HG03378 (cell line): ENCODE results near the gene SDHAF2.
A peak's percentile ranks its signal among the peaks of the same experiment; 100 is the strongest.
"Not testable (repeated sequence)": the region's sequence is repeated elsewhere in the genome, so short reads cannot be mapped to it uniquely, and the experiment has no call there.

Experiments
- ATAC-seq: cut with Tn5 transposase; IDR thresholded peaks from one replicate; pipeline ENCODE4 v1.9.1; 2021; ENCODE audit warnings: mild to moderate bottlenecking, moderate library complexity; ENCODE audit not compliant: unreplicated experiment

SDHAF2 gene

DNA sequence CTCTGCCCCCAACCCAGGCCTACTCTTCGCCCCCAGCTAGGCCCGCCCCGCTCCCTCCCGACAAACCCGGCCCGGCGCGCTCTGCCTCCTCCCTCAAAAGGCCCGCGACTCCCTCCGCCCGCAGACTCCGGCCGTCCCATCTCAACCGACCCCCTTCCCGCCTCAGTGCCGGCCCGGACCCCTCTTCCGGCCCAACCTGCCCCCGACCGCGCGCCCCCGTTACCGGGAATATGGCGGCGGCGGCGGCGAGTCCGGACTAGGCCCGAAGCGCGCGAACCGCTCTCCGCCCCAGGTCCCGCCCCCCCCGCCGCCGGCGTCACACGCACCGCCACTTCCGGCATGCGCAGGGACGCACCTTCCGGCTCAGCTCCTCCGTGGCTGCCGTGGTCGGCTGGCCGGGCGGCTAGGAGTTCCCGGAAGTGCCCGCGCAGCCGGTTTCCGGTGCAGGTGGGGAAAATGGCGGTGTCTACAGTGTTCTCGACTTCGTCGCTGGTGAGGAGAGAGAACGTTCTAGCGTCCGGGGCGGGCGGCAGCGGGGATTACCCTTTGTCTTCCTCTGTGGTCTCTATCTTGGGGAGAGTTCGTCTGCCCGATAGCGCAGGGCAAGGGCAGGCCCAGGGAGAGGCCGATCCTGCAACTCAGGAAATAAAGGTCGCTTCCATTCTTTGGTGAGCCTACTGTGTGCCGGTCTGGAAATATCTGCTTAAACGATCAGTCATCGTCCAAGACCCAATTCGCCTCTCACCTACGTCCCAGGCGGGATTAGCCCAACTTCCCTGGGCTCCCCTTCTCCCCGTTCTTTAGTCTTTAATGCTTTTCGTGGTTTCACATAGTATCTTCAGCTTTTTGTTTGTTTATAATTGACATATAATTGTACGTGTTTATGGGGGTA, at the start of gene SDHAF2, which contains the start of gene CPSF7:
SDHAF2 (plus strand) TSS at position 434 of the 892 bp plus-strand sequence; CDS start at position 457, 23 bp downstream.
CPSF7 (minus strand) TSS at position 285 of the 892 bp plus-strand sequence. CDS start 740 bp downstream, outside the sequence.
- ATAC-seq, result peak; percentile 74

DNA sequence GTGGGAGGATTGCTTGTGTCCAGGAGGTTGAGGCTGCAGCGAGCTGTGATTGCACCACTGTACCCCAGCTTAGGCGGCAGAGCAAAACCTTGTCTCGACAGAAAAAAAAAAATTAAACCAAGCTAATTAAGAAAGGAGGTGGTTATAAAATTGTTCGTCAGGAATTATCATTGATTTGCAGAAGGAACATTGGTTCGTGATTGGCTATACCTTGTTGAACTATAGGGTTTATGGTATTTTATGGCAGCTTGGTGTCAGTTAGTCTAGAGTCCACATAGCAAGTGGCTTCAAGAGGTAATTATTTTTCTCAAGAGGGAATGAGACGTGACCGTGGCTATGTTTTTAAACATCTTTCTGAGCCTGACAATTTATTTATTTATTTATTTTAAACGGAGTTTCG, 49.0 kb upstream of the SDHAF2 start:
- no peak for ATAC-seq

GRCh38 chr11:61383859-61384258, 46.1 kb upstream of the SDHAF2 start:
- ATAC-seq, result not testable (repeated sequence)

DNA sequence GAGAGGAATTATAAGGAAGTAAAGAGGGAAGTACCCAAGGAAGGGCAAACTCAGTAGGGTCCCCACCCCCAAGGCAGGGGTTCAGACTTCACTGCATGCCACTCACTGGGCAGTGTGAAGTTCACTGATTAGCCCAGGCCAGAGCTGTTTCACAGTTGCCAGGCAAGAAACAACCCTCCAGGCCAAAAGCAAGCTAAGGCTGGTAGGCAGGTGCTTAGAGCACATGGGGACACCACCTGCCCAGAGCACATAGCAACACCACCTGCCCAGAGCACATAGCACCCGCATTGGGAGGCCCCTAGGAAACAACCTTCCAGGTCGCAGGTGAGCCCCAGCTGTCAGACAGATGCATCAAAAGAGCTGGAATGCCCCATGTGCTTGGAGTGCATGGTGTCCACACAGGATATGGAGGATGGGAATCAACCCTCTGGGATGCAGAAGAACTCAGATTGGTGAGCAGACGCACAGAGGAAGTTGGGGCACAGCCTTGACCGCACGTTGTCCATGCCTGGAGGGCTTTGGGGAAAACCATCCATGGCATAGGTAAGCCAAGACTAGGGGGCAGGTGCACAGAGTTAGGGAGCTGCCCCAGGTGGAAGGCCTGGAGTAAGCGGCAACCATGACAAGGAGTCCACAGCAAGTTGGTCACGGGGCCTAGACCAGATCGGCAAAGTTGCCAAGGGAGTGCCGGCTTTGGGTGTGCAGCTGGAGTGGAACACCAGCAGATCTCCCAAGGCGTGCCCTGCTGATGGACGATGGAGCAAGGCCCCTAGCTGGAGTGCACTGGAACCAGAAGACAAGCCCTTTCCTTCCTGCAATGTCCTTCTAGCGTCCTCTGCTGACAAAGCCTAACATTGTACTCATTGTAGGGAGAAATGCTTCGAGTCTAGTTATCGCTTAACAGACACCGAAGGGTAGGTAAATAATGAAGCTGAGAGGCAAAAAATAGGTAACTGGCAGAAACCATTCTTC, 45.4 kb upstream of the SDHAF2 start:
- no peak for ATAC-seq

- no peak for ATAC-seq
Observed at GRCh38 chr11:61390161-61390560, 39.8 kb upstream of the SDHAF2 start.

GRCh38 chr11:61392981-61393595, 36.8 kb upstream of the SDHAF2 start:
- ATAC-seq, result no peak

GRCh38 chr11:61401173-61401572, 28.8 kb upstream of the SDHAF2 start:
- ATAC-seq, result no peak

DNA sequence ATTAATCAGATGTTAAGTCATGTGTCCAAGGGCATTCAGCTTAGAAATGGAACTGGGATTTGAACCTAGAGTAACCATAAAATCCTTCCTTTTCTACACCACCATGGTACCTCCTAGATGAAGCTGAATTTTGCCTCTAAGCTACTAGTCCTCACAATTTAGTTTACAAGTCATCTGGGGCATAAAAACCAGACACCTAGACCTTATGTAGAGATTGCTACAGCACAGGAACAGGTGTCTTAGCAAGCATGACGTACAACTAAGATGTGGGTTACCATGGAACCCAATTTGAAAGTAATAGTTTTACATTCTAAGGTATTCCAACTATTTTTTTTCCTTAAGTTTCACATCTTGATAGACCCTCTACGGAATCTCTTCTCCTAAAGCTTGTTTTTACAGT, 28.4 kb upstream of the SDHAF2 start:
- no peak for ATAC-seq

- ATAC-seq, result no peak
Observed at GRCh38 chr11:61403658-61404057, 26.3 kb upstream of the SDHAF2 start.

DNA sequence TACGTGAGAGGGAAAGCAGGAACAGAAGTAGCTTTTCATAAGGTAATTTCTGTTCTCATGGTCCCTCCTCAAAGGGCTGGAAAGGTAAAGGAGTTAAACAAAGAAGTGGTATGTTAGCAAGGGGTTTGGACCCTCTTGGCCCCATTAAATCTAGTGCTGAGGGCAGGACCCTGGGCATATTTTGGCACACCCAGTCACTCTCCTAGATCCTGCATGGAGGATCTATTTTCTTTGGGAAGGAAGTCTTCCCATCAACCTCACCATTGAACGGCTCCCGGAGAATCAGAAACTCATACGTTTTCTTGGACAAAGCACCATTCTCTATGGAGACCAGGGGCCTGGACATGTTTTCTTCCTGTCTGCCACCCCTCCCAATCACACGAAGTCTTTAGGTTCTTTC, 25.8 kb upstream of the SDHAF2 start:
- ATAC-seq, result no peak

DNA sequence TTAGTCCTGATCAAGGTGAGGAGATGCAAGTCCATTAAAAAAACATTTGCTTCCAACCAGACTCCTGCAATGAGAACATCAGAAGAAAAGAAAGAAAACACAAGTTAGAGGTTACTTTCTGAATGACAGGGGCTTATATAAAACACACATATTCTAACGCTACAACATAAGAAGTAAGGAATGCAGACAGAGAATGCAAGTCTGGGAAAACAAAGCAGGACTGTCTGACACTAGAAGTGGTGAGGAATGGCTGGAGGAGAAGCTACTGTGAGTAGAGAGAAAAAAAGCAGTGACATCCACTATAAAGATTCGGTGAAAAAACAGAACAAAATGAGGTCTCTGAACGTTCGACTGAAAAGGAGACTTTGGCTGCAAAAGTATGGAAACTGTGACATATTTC, 25.3 kb upstream of the SDHAF2 start:
- no peak for ATAC-seq

DNA sequence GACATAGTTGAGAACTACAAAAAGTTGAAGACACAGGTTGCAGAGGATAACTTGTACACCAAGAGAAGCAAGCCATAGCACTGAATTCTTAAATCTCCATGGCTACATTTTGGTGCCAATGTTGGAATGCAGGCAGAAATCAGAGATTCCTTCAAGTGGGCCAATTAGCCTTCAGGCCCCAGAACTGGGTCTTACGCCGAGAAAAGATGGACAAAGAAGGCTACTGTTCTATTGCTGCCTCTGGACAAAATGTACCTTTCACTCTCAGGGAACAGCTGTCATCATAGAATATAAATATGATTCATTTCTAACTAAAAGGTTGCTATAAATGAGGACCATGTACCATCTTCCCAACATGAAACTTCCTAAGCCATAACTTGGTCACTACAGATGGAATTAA, 23.9 kb upstream of the SDHAF2 start:
- no peak for ATAC-seq

DNA sequence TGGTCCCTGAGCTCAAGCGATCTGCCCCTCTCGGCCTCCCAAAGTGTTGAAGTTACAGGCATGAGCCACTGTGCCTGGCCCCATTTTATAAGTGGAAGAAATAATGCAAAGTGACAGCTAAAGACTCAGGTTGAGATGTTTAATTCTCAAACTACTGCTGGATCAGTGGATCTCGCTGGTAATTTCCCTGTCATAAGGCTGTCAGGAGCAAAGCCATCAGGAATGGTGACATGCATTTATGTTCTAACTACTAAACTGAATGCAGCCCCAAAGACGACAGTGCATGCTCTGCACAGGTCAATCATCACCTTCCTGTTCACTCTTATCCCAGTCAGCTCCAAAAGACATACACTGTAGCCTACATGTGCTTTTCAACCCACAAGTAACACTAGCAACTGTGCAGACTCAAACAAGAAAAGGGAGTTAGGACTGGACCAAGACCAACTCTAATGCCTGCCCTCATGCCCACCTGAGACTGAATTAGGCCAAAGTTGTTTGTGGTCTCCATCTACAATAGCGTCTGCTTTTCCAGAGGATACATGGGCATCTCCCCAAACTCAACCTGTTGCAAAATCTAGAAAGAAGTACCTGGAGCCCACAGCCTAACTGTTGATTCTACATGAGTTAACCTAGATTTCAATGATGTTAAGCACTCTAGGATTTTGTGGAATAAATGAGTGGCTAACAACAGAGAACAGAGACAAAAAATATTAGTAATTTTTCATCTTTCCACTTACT, 22.8 kb upstream of the SDHAF2 start:
- ATAC-seq, result no peak

GRCh38 chr11:61411589-61411988, 18.3 kb upstream of the SDHAF2 start:
- no peak for ATAC-seq

DNA sequence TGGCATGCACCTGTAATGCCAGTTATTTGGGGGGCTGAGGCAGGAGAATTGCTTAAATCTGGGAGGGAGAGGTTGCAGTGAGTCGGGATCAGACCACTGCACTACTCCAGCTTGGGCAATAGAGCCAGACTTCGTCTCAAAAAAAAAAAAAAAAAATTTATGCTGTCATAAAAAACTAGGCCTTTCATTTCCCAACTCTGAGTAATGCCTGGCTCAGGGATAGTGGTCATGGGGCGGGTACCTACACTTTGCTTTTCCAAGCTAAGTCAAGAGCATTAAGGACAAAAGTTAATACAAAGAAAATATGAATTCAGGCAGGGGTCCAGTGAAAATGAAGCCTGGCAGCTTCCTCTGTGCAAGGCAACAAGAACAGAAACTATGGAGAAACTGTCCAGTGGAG, 16.4 kb upstream of the SDHAF2 start:
- ATAC-seq, result no peak

DNA sequence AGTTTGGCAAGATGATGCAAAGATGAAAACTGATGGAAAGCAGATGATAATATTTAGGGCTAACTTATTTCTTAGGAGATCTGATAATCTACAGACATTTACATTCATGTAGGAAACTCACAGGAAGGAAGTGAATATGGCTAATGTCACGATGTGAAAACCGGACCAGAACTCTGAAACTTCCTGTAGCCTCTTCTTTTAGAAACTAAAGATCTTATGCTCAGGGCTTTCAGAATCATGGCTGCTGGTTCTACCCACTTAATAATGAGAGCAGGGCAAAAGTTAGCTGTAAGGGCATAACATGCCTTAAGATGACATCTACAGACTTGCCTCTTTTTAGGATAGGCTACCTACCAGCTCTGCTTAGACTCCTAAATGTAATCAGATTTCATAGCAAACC, 15.4 kb upstream of the SDHAF2 start:
- ATAC-seq, result no peak

- no peak for ATAC-seq
Observed at GRCh38 chr11:61415381-61415780, 14.5 kb upstream of the SDHAF2 start.

DNA sequence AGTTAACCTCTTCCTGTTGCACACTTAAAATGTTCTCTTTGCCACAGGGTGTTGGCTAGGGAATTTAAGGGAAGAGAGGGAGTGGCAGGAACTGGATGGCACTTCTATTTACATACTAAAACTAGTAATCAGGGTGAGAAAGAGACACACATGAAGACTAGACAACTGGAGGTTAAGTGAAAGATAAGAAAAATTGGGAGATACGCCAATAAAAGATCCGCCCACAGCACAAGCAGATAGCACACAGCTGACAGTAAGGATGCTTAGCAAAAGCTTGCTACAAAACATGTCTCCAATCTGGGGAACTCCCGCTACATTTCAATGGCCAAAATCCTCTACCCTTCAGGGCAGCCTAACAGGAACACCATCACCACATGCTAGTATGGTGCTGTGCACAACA, 13.0 kb upstream of the SDHAF2 start:
- no peak for ATAC-seq

GRCh38 chr11:61417670-61418069, 12.3 kb upstream of the SDHAF2 start:
- ATAC-seq, result no peak

- ATAC-seq, result no peak
Observed at GRCh38 chr11:61418136-61418535, 11.8 kb upstream of the SDHAF2 start.
